A549 (cell line): Measurements from ENCODE around the gene EIF1AX. TPM values are rescaled to one million over a fixed set of nuclear protein-coding genes. Genes with fewer than 3 reads are reported as not detected.

Source experiments
- ATAC-seq, 2 experiments: fragments of 200-7000 bp in 1 of 2; fragments of >200 bp in 1 of 2; cut with Nextera tagmentation in 1 of 2; cut with Tn5 transposase in 1 of 2; 3 replicates each; pipeline versions ENCODE4 v1.8.0 to v1.9.1; 2018 to 2020; ENCODE audit warnings: mild to moderate bottlenecking in 1 of 2, moderate library complexity in 1 of 2
- CTCF ChIA-PET: fragments of 300-600 bp; sonication (Branson Sonifier 250); formaldehyde crosslinking; extraction: SDS; loops from one replicate; lab custom pipeline; 2021; ENCODE audit warnings: antibody characterized with exemption, inconsistent platforms; lab: Yijun Ruan, JAX
- POLR2A ChIA-PET: fragments of 350-600 bp; formaldehyde crosslinking; extraction: SDS; loops from one replicate; lab custom pipeline; 2021; ENCODE audit warnings: antibody characterized with exemption, inconsistent platforms; lab: Yijun Ruan, JAX
- DNase-seq, 2 experiments: peaks; one replicate each; pipeline versions ENCODE4 v3.0.0 to v3.0.0-alpha.2; 2011 to 2016; ENCODE audit warnings: low read depth in 1 of 2, low spot score in 1 of 2
- FAIRE-seq: peaks from 2 replicates; lab custom pipeline; 2011; peaks lifted over from hg19 to GRCh38; lab: Jason Lieb, UNC
- H3K27ac ChIP-seq, 2 experiments: fragments of >200 bp; sonication (Bioruptor Twin); formaldehyde crosslinking; 3 replicates each; pipeline ENCODE4 v1.5.1; 2016 to 2017
- H3K4me1 ChIP-seq: fragments of >200 bp; sonication (Bioruptor Twin); formaldehyde crosslinking; 3 replicates; pipeline ENCODE4 v1.6.1; 2016
- H3K4me2 ChIP-seq: fragments of >200 bp; sonication (Bioruptor Twin); formaldehyde crosslinking; 3 replicates; pipeline ENCODE4 v1.6.1; 2016
- H3K4me3 ChIP-seq: fragments of >200 bp; sonication (Bioruptor Twin); formaldehyde crosslinking; 3 replicates; pipeline ENCODE4 v1.5.1; 2016
- H3K9me3 ChIP-seq: fragments of >200 bp; sonication (Bioruptor Twin); formaldehyde crosslinking; 3 replicates; pipeline ENCODE4 v1.6.1; 2016
- BCL3 ChIP-seq: fragments of >200 bp; sonication (Bioruptor Twin); formaldehyde crosslinking; IDR thresholded peaks from 3 replicates; pipeline ENCODE4 v1.6.1; 2016
- CBX8 ChIP-seq: fragments of 200-600 bp; sonication (generic); IDR thresholded peaks from 2 replicates; pipeline ENCODE4 v1.6.1; 2016
- CHD4 ChIP-seq: fragments of 200-600 bp; sonication (generic); IDR thresholded peaks from 2 replicates; pipeline ENCODE4 v1.6.1; 2016; ENCODE audit warnings: antibody characterized with exemption, mild to moderate bottlenecking, borderline replicate concordance
- E2F6 ChIP-seq: IDR thresholded peaks from 2 replicates; pipeline ENCODE4 v1.6.1; 2012; ENCODE audit warnings: low read depth, borderline replicate concordance
- EHF ChIP-seq: fragments of 250-450 bp; sonication (Bioruptor Pico); IDR thresholded peaks from 2 replicates; pipeline ENCODE4 v1.5.0; 2020; ENCODE audit warnings: mild to moderate bottlenecking
- EP300 ChIP-seq, 2 experiments: fragments of >200 bp; sonication (Bioruptor Twin); formaldehyde crosslinking; IDR thresholded peaks; 2 replicates in 1 of 2; 3 replicates in 1 of 2; pipeline ENCODE4 v1.6.1; 2016 to 2017
- ESRRA ChIP-seq: fragments of 150-350 bp; IDR thresholded peaks from 2 replicates; pipeline ENCODE4 v1.6.1; 2014; ENCODE audit warnings: mild to moderate bottlenecking, low read length, borderline replicate concordance
- FOSL2 ChIP-seq, 2 experiments: fragments of 450-650 bp in 1 of 2; fragments of >200 bp in 1 of 2; sonication (Bioruptor Twin) in 1 of 2; formaldehyde crosslinking; IDR thresholded peaks; 2 replicates each; pipeline versions ENCODE4 v1.5.0 to v1.6.1; 2016 to 2020; ENCODE audit warnings: mild to moderate bottlenecking in 1 of 2, moderate library complexity in 1 of 2
- FOXS1 ChIP-seq: fragments of 250-450 bp; sonication (Bioruptor Pico); IDR thresholded peaks from 2 replicates; pipeline ENCODE4 v1.5.0; 2020; ENCODE audit warnings: mild to moderate bottlenecking, moderate library complexity
- HEYL ChIP-seq: fragments of 250-450 bp; sonication (Bioruptor Pico); IDR thresholded peaks from 2 replicates; pipeline ENCODE4 v1.8.0; 2021; ENCODE audit warnings: mild to moderate bottlenecking, moderate library complexity
- HMGXB4 ChIP-seq: fragments of 250-450 bp; sonication (Bioruptor Pico); IDR thresholded peaks from 2 replicates; pipeline ENCODE4 v1.5.0; 2021; ENCODE audit warnings: mild to moderate bottlenecking, moderate library complexity, borderline replicate concordance
- HOXB13 ChIP-seq: fragments of 250-450 bp; sonication (Bioruptor Pico); IDR thresholded peaks from 2 replicates; pipeline ENCODE4 v1.5.0; 2020; ENCODE audit warnings: low read depth, mild to moderate bottlenecking, moderate library complexity
- HOXB5 ChIP-seq: fragments of 250-450 bp; sonication (Bioruptor Pico); IDR thresholded peaks from 2 replicates; pipeline ENCODE4 v1.5.0; 2020; ENCODE audit warnings: mild to moderate bottlenecking, moderate library complexity
- JUN ChIP-seq, 2 experiments: fragments of >200 bp; sonication (Bioruptor Twin); formaldehyde crosslinking; IDR thresholded peaks; 2 replicates in 1 of 2; 3 replicates in 1 of 2; pipeline ENCODE4 v1.6.1; 2016 to 2017
- KDM1A ChIP-seq: fragments of 200-600 bp; sonication (generic); IDR thresholded peaks from 2 replicates; pipeline ENCODE4 v1.6.1; 2016; ENCODE audit warnings: low read depth, mild to moderate bottlenecking
- KDM5A ChIP-seq: fragments of 200-600 bp; sonication (generic); IDR thresholded peaks from 2 replicates; pipeline ENCODE4 v1.6.1; 2016; ENCODE audit warnings: antibody characterized with exemption, mild to moderate bottlenecking
- MAX ChIP-seq: IDR thresholded peaks from 2 replicates; pipeline ENCODE4 v1.6.1; 2012
- MAZ ChIP-seq: fragments of 150-350 bp; IDR thresholded peaks from 2 replicates; pipeline ENCODE4 v1.6.1; 2014; ENCODE audit warnings: antibody characterized with exemption, low read depth, low read length, borderline replicate concordance
- NFE2L2 ChIP-seq: fragments of 150-350 bp; conservative IDR thresholded peaks from 2 replicates; pipeline ENCODE4 v1.6.1; 2014; ENCODE audit warnings: low read length
- NPAS2 ChIP-seq: fragments of 250-450 bp; sonication (Bioruptor Pico); IDR thresholded peaks from 2 replicates; pipeline ENCODE4 v1.8.0; 2022; ENCODE audit warnings: mild to moderate bottlenecking, moderate library complexity, borderline replicate concordance
- PHF8 ChIP-seq: fragments of 200-600 bp; sonication (generic); IDR thresholded peaks from 2 replicates; pipeline ENCODE4 v1.6.1; 2016; ENCODE audit warnings: low read depth, mild to moderate bottlenecking, antibody characterized with exemption, moderate library complexity, borderline replicate concordance
- POLR2A ChIP-seq: IDR thresholded peaks from 2 replicates; pipeline ENCODE4 v1.6.1; 2012; ENCODE audit warnings: mild to moderate bottlenecking, low read length
- RFX5 ChIP-seq: fragments of 450-650 bp; IDR thresholded peaks from 2 replicates; pipeline ENCODE4 v1.7.1; 2014; ENCODE audit warnings: antibody characterized with exemption, mild to moderate bottlenecking, moderate library complexity
- SMC3 ChIP-seq: fragments of >200 bp; sonication (Bioruptor Twin); formaldehyde crosslinking; IDR thresholded peaks from 3 replicates; pipeline ENCODE4 v1.6.1; 2018; ENCODE audit warnings: inconsistent platforms
- TFCP2L1 ChIP-seq: fragments of 250-450 bp; sonication (Bioruptor Pico); IDR thresholded peaks from 2 replicates; pipeline ENCODE4 v1.5.0; 2021; ENCODE audit warnings: mild to moderate bottlenecking
- ZNF302 ChIP-seq: fragments of 250-450 bp; sonication (Bioruptor Pico); IDR thresholded peaks from 2 replicates; pipeline ENCODE4 v1.9.0; 2021; ENCODE audit warnings: inconsistent platforms, mild to moderate bottlenecking, moderate library complexity
- ZSCAN20 ChIP-seq: fragments of 250-450 bp; sonication (Bioruptor Pico); IDR thresholded peaks from 2 replicates; pipeline ENCODE4 v1.8.0; 2022; ENCODE audit warnings: mild to moderate bottlenecking, moderate library complexity
- WGBS: methylation state at CpG from one replicate; pipeline ENCODE4 v1.1.6; 2017; ENCODE audit errors: missing lambda C conversion rate; 5-methylcytosine and 5-hydroxymethylcytosine counted together
- polyA minus RNA-seq: library from RNA; depleted of rRNA, polyadenylated mRNA; stranded (reverse); fragments of >200 nt; gene quantifications from 2 replicates; pipeline ENCODE4 v1.2.3, GENCODE V29; 2011; rRNA and poly(A)+ RNA removed
- polyA plus RNA-seq, 4 experiments: library from polyadenylated mRNA; depleted of rRNA in 3 of 4; stranded (reverse); fragments of >200 nt; fragmentation: RNase III in 1 of 4; extraction: RNeasy Plus Mini Kit Qiagen cat#74134 plus additional on column Dnase treatment in 1 of 4; gene quantifications; 2 replicates in 3 of 4; 3 replicates in 1 of 4; pipeline ENCODE4 v1.2.3, GENCODE V29; 2011 to 2017

The EIF1AX gene
- polyA plus RNA-seq (2011; rRNA removed) = 112 and 203 TPM in 2 replicates
- 20.3 and 26.1 TPM in 2 replicates for polyA plus RNA-seq (2012; cell fraction: cytosol; rRNA removed)
- polyA plus RNA-seq (2012; cell fraction: nucleus; rRNA removed) = 8.5 and 15.0 TPM in 2 replicates
- 127 to 134 TPM (median 128 TPM) in 3 replicates for polyA plus RNA-seq (2017; fragmentation: RNase III; extraction: RNeasy Plus Mini Kit Qiagen cat#74134 plus additional on column Dnase treatment)
- 16.1 and 16.4 TPM in 2 replicates for polyA minus RNA-seq

GRCh38 chrX:20141281-20142220 is at the start of gene EIF1AX:
TSS of gene EIF1AX (minus strand) at chrX:20141838. CDS start at chrX:20141640, 198 bp downstream.
- 4% methylated on average over 21 of the region's 82 CpGs for WGBS
- POLR2A ChIA-PET = interaction anchor here (0.9 to 1.9 kb wide), 4 partner anchors 9 to 237 kb away, joined by 3 to 7 read pairs (median 4); no protein-coding TSS in a partner anchor
- H3K4me3 ChIP-seq = peak within 1 kb of the TSS; percentile 99
- peak; percentile 100 for FAIRE-seq
- peaks cover 34% of the 10 kb centered on the region for H3K4me1 ChIP-seq
- H3K4me2 ChIP-seq = peak within 1 kb of the TSS; percentile 82
- peak; percentile 62 to 98 for DNase-seq
- peak; percentile 97 to 98 for ATAC-seq
- TF ChIP-seq KDM1A (no peak), RFX5 (no peak), PHF8 (peak; percentile 43; the same call in 1 of the 2 replicates), MAZ (no peak), TFCP2L1 (CRISPR knock-in tag) (no peak), POLR2A (peak; percentile 47), CBX8 (no peak), HOXB13 (CRISPR knock-in tag) (no peak), NPAS2 (CRISPR knock-in tag) (no peak), MAX (peak; percentile 49; the same call in 1 of the 2 replicates), JUN (IDR thresholded peaks at IDR 0.05) (peak; percentile 55 to 76; a peak in 2 of 5 replicates), ZSCAN20 (CRISPR knock-in tag) (no peak), NFE2L2 (no peak), EP300 (IDR thresholded peaks at IDR 0.05) (no peak), EHF (no peak), HEYL (CRISPR knock-in tag) (no peak), FOSL2 (IDR thresholded peaks at IDR 0.05) (no peak), FOSL2 (CRISPR knock-in tag; IDR thresholded peaks at IDR 0.05) (no peak), FOXS1 (CRISPR knock-in tag) (no peak), SMC3 (no peak), ZNF302 (CRISPR knock-in tag) (no peak), HMGXB4 (CRISPR knock-in tag) (no peak), KDM5A (no peak), BCL3 (peak; percentile 72; the same call in 2 of the 3 replicates), E2F6 (0 out of 2 replicates have a peak, but pooled peaks have one; percentile 27), ESRRA (no peak), HOXB5 (CRISPR knock-in tag) (no peak), CHD4 (no peak)
- CTCF ChIA-PET = interaction anchor here (1.0 kb wide), 1 partner anchor 116 kb away, joined by 3 read pairs; no protein-coding TSS in a partner anchor
- peak within 1 kb of the TSS; percentile 95 to 96 for H3K27ac ChIP-seq
- H3K9me3 ChIP-seq = no peaks in the 10 kb centered on the region
